ENCODE measurements around the gene RAI1. TPM values are rescaled to one million over a fixed set of nuclear protein-coding genes. Genes with fewer than 3 reads are reported as not detected.

RAI1 gene
- total and polyA plus RNA-seq, 10 of the 15 experiments (the other 5 are each of a cell fraction or from before 2014, with no cell fraction given): 0.66 to 37.7 (median 6.0) TPM

- TF ChIP-seq ZNF687 (IDR thresholded peaks at IDR 0.05): no peak
- no peak for TF ChIP-seq CHD4 (IDR thresholded peaks at IDR 0.05)
- TF ChIP-seq HDAC2 (IDR thresholded peaks at IDR 0.05): no peak
- TF ChIP-seq PAX8 (IDR thresholded peaks at IDR 0.05): no peak
- no peak for TF ChIP-seq POLR2AphosphoS2 (IDR thresholded peaks at IDR 0.05; ENCODE audit: low read depth, low read length)
- TF ChIP-seq MXI1 (IDR thresholded peaks at IDR 0.05; ENCODE audit: low read depth, low read length): 0 out of 2 replicates have a peak, but pooled peaks have one; percentile 16
- TF ChIP-seq LARP7 (IDR thresholded peaks at IDR 0.05): no peak
- TF ChIP-seq HDGF (IDR thresholded peaks at IDR 0.05): 0 out of 2 replicates have a peak, but pooled peaks have one; percentile 0
- TF ChIP-seq RCOR1 (conservative IDR thresholded peaks at IDR 0.05; ENCODE audit: low read depth, low read length): no peak
- no peak for TF ChIP-seq SPI1 (IDR thresholded peaks at IDR 0.05; ENCODE audit: borderline replicate concordance, insufficient read depth, low read depth, low read length)
- peak; percentile 27; the same call in 1 of the 2 replicates for TF ChIP-seq YY1 (IDR thresholded peaks at IDR 0.05; ENCODE audit: low read depth, low read length)
- no peak for TF ChIP-seq FOS (IDR thresholded peaks at IDR 0.05; ENCODE audit: borderline replicate concordance, extremely low read depth, insufficient read length)
- TF ChIP-seq RAD21 (IDR thresholded peaks at IDR 0.05; ENCODE audit: insufficient read depth, low read depth, low read length): no peak
- peak; percentile 52 for TF ChIP-seq POLR2A (IDR thresholded peaks at IDR 0.05; ENCODE audit: low read depth, low read length)
Measured at GRCh38 chr17:17723354-17724261, 42.4 kb downstream of the RAI1 start (continued).
